Breast epithelium (tissue), 3 donors: ENCODE results near the gene CTTNBP2NL.

Experiments
- POLR2A ChIP-seq: fragments of 450-650 bp; IDR thresholded peaks from one replicate; pipeline ENCODE4 v1.6.1; 2016; ENCODE audit warnings: antibody characterized with exemption, mild to moderate bottlenecking, moderate library complexity
- POLR2AphosphoS5 ChIP-seq, 3 donors: sonication (generic); formaldehyde crosslinking; IDR thresholded peaks; one replicate each; pipeline ENCODE4 v1.6.1; 2017; ENCODE audit warnings: antibody characterized with exemption in 3 of 3
- TF ChIP-seq, protein P1 (sequence below), 3 donors: fragments of 450-650 bp; IDR thresholded peaks; one replicate each; pipeline ENCODE4 v1.5.1; 2016 to 2017; ENCODE audit warnings: antibody characterized with exemption in 3 of 3, mild to moderate bottlenecking in 3 of 3, moderate library complexity in 3 of 3

DNA sequence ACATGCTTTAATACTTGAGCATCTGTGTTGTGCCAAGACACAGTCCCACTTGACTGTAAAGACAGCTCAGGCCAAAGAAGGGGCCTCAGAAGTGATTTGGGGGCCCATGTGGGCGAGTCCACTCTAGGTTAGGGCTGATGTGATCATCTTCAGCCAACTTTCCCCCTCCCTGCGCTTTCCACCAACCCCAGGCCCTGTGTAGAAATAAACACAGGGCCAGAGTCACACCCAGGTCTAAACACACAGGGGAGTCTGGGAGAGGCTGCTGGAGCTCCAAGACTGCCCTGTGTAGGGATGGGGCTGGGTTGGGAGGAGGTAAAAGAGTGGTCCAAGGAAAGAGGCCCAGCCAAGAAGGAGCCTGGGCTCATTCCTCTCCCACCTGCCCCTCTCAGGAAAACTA, 110.3 kb downstream of the CTTNBP2NL start:
- TF ChIP-seq, protein P1, sequence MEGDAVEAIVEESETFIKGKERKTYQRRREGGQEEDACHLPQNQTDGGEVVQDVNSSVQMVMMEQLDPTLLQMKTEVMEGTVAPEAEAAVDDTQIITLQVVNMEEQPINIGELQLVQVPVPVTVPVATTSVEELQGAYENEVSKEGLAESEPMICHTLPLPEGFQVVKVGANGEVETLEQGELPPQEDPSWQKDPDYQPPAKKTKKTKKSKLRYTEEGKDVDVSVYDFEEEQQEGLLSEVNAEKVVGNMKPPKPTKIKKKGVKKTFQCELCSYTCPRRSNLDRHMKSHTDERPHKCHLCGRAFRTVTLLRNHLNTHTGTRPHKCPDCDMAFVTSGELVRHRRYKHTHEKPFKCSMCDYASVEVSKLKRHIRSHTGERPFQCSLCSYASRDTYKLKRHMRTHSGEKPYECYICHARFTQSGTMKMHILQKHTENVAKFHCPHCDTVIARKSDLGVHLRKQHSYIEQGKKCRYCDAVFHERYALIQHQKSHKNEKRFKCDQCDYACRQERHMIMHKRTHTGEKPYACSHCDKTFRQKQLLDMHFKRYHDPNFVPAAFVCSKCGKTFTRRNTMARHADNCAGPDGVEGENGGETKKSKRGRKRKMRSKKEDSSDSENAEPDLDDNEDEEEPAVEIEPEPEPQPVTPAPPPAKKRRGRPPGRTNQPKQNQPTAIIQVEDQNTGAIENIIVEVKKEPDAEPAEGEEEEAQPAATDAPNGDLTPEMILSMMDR (IDR thresholded peaks at IDR 0.05): no peak
- TF ChIP-seq POLR2A (no peak), POLR2AphosphoS5 (IDR thresholded peaks at IDR 0.05) (no peak)
